T-cell (primary cell): ENCODE results near the gene NTPCR. TPM values are rescaled to one million over a fixed set of nuclear protein-coding genes. Genes with fewer than 3 reads are reported as not detected.

Source experiments
- ATAC-seq, 4 experiments: fragments of 200-7000 bp in 3 of 4; fragments of 150-1000 bp in 1 of 4; cut with Tn5 transposase; replicated peaks in 1 of 4; 1 replicate in 3 of 4; 2 replicates in 1 of 4; pipeline ENCODE4 v1.10.0; 2021; ENCODE audit warnings: moderate library complexity in 3 of 4, mild to moderate bottlenecking in 2 of 4, moderate number of reproducible peaks in 1 of 4
- CTCF ChIA-PET, 2 donors: fragments of 300-600 bp; sonication (Branson Sonifier 250); formaldehyde crosslinking; loops; one replicate each; lab custom pipeline; 2022; ENCODE audit warnings: antibody characterized with exemption in 2 of 2; lab: Charles Lee
- POLR2A ChIA-PET, 2 donors: fragments of 300-600 bp; sonication (Branson Sonifier 250); formaldehyde crosslinking; loops; one replicate each; lab custom pipeline; 2022; ENCODE audit warnings: antibody characterized with exemption in 2 of 2; lab: Charles Lee
- DNase-seq, 35 experiments: peaks; one replicate each; pipeline versions ENCODE4 v3.0.0 to v3.0.0-alpha.2; 2013 to 2023
- H3K27ac ChIP-seq: one replicate; pipeline ENCODE4 v1.5.1; 2013; ENCODE audit warnings: low read length
- H3K27me3 ChIP-seq, 2 experiments: replicated peaks in 1 of 2; 1 replicate in 1 of 2; 2 replicates in 1 of 2; pipeline versions ENCODE4 v1.6.1 to v1.7.0; 2013; ENCODE audit warnings: low read length in 1 of 2, mixed read lengths in 1 of 2; ENCODE audit not compliant: control insufficient read depth in 2 of 2, insufficient read depth in 2 of 2; ENCODE audit errors: extremely low read depth in 1 of 2
- H3K36me3 ChIP-seq, 2 donors: 1 replicate in 1 of 2; 2 replicates in 1 of 2; pipeline versions ENCODE4 v1.6.1 to v1.7.0; 2013; ENCODE audit warnings: low read length in 1 of 2; ENCODE audit not compliant: control insufficient read depth in 2 of 2, insufficient read depth in 1 of 2; ENCODE audit errors: extremely low read depth in 1 of 2
- H3K4me1 ChIP-seq, 2 experiments: 1 replicate in 1 of 2; 2 replicates in 1 of 2; pipeline versions ENCODE4 v1.6.1 to v1.7.0; 2013; ENCODE audit warnings: low read length in 2 of 2, mixed read lengths in 1 of 2; ENCODE audit not compliant: insufficient read depth in 2 of 2, control insufficient read depth in 1 of 2; ENCODE audit errors: extremely low read depth in 1 of 2
- H3K4me3 ChIP-seq, 2 donors: 1 replicate in 1 of 2; 2 replicates in 1 of 2; pipeline versions ENCODE4 v1.5.1 to v1.7.0; 2013; ENCODE audit warnings: mild to moderate bottlenecking in 2 of 2, low read length in 1 of 2, moderate library complexity in 1 of 2; ENCODE audit not compliant: control insufficient read depth in 1 of 2; ENCODE audit errors: extremely low read depth in 1 of 2
- H3K9me3 ChIP-seq: 2 replicates; pipeline ENCODE4 v1.7.0; 2013
- H3K27ac Mint-ChIP-seq, 2 donors: one replicate each; pipeline ENCODE4 v1.8.0; 2020 to 2021; ENCODE audit warnings: mild to moderate bottlenecking in 2 of 2, mixed read lengths in 2 of 2
- H3K27me3 Mint-ChIP-seq, 2 donors: one replicate each; pipeline ENCODE4 v1.8.0; 2021 to 2022; ENCODE audit warnings: mixed read lengths in 2 of 2
- H3K36me3 Mint-ChIP-seq: one replicate; pipeline ENCODE4 v1.8.0; 2021; ENCODE audit warnings: mixed read lengths
- H3K4me1 Mint-ChIP-seq, 3 donors: one replicate each; pipeline ENCODE4 v1.8.0; 2020 to 2022; ENCODE audit warnings: mixed read lengths in 3 of 3, mild to moderate bottlenecking in 1 of 3
- H3K4me3 Mint-ChIP-seq, 3 donors: one replicate each; pipeline ENCODE4 v1.8.0; 2020 to 2022; ENCODE audit warnings: mild to moderate bottlenecking in 3 of 3, mixed read lengths in 3 of 3, moderate library complexity in 3 of 3
- H3K9me3 Mint-ChIP-seq, 3 donors: one replicate each; pipeline ENCODE4 v1.8.0; 2020 to 2022; ENCODE audit warnings: mixed read lengths in 3 of 3
- WGBS: methylation state at CpG from one replicate; pipeline ENCODE4 v1.1.5; 2013; ENCODE audit warnings: missing lambda C conversion rate; ENCODE audit not compliant: insufficient coverage; 5-methylcytosine and 5-hydroxymethylcytosine counted together
- total RNA-seq, 35 experiments: library from RNA in 6 of 35; stranded (reverse) in 6 of 35; fragments of 120-200 nt in 1 of 35; gene quantifications; one replicate each; pipeline versions ENCODE4 v1.2.1 to v1.2.4 and lab custom pipeline; 2013 to 2026

Gene NTPCR
- total RNA-seq, 5 donors from 2014 or later (not counting 1 experiment from before 2014, with no cell fraction given): 13.6 to 24.5 (median 17.3) TPM

DNA sequence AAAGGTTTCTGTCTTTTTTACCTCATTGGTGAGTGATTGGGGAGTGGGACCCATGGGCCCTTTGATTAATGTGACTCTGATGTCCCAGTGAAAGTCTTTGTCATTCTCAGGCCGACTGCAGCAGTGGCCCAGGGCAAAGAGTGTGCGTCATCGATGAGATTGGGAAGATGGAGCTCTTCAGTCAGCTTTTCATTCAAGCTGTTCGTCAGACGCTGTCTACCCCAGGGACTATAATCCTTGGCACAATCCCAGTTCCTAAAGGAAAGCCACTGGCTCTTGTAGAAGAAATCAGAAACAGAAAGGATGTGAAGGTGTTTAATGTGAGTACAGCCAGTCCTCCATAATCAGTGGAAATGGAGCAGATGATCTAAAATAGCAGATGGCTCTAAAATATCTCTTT is 19.4 kb downstream of the NTPCR start:
- Mint-ChIP-seq H3K27ac (no peak overlapping the region), H3K27me3 (no peaks in the 10 kb centered on the region), H3K4me1 (peaks cover 11 to 20% (median 11%) of the 10 kb centered on the region in 3 donors), H3K9me3 (peaks cover 17 to 21% (median 17%) of the 10 kb centered on the region in 3 donors), H3K4me3 (no peak overlapping the region), H3K36me3 (peaks cover 74% of the 10 kb centered on the region)
- no peak for DNase-seq
- H3K4me1 ChIP-seq: peaks cover 6 to 7% of the 10 kb centered on the region in 2 experiments
- no peaks in the 10 kb centered on the region for H3K9me3 ChIP-seq
- ChIA-PET CTCF (no interaction called here), POLR2A (no interaction called here)
- H3K27me3 ChIP-seq: no peaks in the 10 kb centered on the region
- peaks cover 5 to 74% of the 10 kb centered on the region in 2 donors for H3K36me3 ChIP-seq
- H3K27ac ChIP-seq: no peak overlapping the region
- H3K4me3 ChIP-seq: no peak overlapping the region
- no peak for ATAC-seq
- WGBS: 100% methylated on average over 3 of the region's 5 CpGs

DNA sequence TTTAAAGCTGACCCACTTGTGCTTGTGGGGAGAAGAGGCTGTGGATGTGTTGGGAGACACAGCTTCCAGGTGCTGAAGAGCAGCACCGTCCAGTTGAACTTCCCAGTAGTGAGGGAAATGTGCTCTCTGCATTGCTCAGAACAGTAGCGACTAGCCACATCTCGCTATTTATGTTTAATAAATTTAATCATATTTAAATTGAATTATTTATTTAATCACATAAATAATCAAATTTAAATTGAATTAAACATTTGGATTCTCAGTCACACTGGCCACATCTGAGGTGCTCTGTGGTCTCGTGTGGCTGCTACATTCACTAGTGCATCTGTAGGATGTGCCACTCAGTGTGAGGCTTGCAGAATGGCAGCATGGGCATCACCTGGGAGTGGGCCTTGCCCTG is 20.1 kb downstream of the NTPCR start:
- peaks cover 5 to 78% of the 10 kb centered on the region in 2 donors for H3K36me3 ChIP-seq
- H3K4me3 Mint-ChIP-seq: no peak overlapping the region
- no peaks in the 10 kb centered on the region for H3K27me3 Mint-ChIP-seq
- H3K4me1 ChIP-seq: peaks cover under 1 to 4% of the 10 kb centered on the region in 2 experiments
- DNase-seq (no peak), ATAC-seq (no peak)
- 100% methylated on average over 1 of the region's 4 CpGs for WGBS
- ChIA-PET CTCF (no interaction called here), POLR2A (no interaction called here)
- peaks cover 74% of the 10 kb centered on the region for H3K36me3 Mint-ChIP-seq
- H3K9me3 Mint-ChIP-seq: peaks cover 17 to 21% (median 17%) of the 10 kb centered on the region in 3 donors
- peaks cover 4 to 13% (median 4%) of the 10 kb centered on the region in 3 donors for H3K4me1 Mint-ChIP-seq
- no peaks in the 10 kb centered on the region for H3K9me3 ChIP-seq
- H3K27ac Mint-ChIP-seq: no peak overlapping the region
- H3K27ac ChIP-seq: no peak overlapping the region
- H3K27me3 ChIP-seq: no peaks in the 10 kb centered on the region
- no peak overlapping the region for H3K4me3 ChIP-seq

DNA sequence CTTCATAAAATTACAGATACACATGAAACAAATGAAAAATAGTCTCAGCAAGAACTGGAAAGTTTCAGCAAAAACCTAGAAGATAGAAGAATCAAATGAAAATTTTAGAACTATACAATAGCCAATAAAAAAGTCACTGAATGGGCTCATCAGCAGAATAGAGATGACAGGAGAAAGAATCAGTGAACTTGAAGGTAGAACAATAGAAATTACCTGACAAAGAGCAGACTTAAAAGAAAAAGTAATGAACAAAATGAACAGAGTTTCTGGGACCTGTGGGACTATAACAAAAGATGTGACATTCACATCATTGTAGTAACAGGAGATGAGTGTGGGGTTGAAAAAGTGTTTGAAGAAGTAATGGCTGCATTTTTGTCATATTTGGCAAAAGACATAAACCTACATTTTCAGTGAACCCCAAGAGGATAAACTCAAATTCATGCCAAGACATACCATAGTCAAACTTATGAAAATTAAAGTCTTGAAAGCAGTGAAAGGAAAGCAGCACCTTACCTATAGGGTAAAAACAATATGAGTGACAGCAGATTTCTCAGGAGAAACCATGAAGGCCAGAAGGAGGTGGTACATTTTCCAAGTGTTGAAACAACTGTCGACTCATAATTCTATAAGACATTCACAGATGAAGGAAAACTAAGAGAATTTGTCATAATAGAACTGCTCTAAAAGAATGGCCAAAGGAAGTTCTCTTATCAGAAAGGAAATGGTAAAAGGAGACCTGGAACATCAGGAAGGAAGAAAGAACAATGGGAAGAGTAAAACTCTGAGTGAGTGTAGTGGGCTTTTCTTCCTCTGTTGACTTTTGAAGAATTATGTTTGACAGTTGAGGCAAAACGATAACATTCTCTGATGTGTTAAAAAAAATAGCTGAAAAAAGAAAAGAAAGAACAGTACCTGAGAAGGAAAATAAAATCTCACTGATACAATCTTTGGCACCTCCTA is 23.5 kb downstream of the NTPCR start:
- WGBS: no CpG with 5 or more reads among the region's 2 CpGs
- Mint-ChIP-seq H3K27me3 (no peaks in the 10 kb centered on the region), H3K9me3 (peaks cover 17 to 21% (median 17%) of the 10 kb centered on the region in 3 donors), H3K36me3 (peaks cover 74% of the 10 kb centered on the region), H3K4me3 (no peak overlapping the region), H3K4me1 (peaks cover 13 to 22% (median 19%) of the 10 kb centered on the region in 3 donors), H3K27ac (no peak overlapping the region)
- CTCF ChIA-PET: interaction anchor here in 1 of 2 donors (0.6 kb wide), 1 partner anchor 1751 kb away, joined by 3 read pairs; no protein-coding TSS in a partner anchor
- no peak overlapping the region for H3K4me3 ChIP-seq
- H3K27me3 ChIP-seq: no peaks in the 10 kb centered on the region
- no peak for DNase-seq
- no peak overlapping the region for H3K27ac ChIP-seq
- H3K4me1 ChIP-seq: peaks cover 0 to 11% of the 10 kb centered on the region in 2 experiments
- no peaks in the 10 kb centered on the region for H3K9me3 ChIP-seq
- H3K36me3 ChIP-seq: peaks cover 5 to 65% of the 10 kb centered on the region in 2 donors
- POLR2A ChIA-PET: no interaction called here
- ATAC-seq: no peak

DNA sequence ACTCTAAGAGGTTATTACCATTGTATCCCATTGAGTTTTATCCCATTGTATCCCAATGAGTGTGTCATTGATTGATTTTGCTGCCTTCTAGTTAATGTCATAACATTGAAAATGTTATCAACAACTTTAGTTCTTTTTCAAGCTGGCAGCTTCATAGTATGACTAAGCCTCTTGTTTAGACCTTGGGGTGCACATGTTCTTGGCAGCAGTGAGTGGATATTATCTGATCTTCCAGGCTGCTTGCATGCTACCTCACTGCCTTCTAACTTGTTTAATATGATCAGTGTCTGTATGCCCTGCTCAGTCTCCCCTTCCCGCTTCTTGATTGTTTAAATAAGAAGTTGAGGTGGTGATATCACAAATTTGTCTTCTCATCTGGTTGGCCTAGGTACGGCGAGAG is 24.6 kb downstream of the NTPCR start:
- peaks cover 13 to 23% (median 18%) of the 10 kb centered on the region in 3 donors for H3K4me1 Mint-ChIP-seq
- H3K4me3 ChIP-seq: no peak overlapping the region
- ChIA-PET CTCF (no interaction called here), POLR2A (no interaction called here)
- DNase-seq: no peak
- H3K4me1 ChIP-seq: peaks cover 0 to 11% of the 10 kb centered on the region in 2 experiments
- H3K27ac Mint-ChIP-seq: no peak overlapping the region
- H3K27me3 ChIP-seq: no peaks in the 10 kb centered on the region
- no peak overlapping the region for H3K4me3 Mint-ChIP-seq
- no peaks in the 10 kb centered on the region for H3K27me3 Mint-ChIP-seq
- no peak overlapping the region for H3K27ac ChIP-seq
- H3K9me3 ChIP-seq: no peaks in the 10 kb centered on the region
- peaks cover 0 to 55% of the 10 kb centered on the region in 2 donors for H3K36me3 ChIP-seq
- H3K9me3 Mint-ChIP-seq: peaks cover 17 to 21% (median 17%) of the 10 kb centered on the region in 3 donors
- 100% methylated on average over 2 of the region's 3 CpGs for WGBS
- no peak for ATAC-seq
- H3K36me3 Mint-ChIP-seq: peaks cover 64% of the 10 kb centered on the region

DNA sequence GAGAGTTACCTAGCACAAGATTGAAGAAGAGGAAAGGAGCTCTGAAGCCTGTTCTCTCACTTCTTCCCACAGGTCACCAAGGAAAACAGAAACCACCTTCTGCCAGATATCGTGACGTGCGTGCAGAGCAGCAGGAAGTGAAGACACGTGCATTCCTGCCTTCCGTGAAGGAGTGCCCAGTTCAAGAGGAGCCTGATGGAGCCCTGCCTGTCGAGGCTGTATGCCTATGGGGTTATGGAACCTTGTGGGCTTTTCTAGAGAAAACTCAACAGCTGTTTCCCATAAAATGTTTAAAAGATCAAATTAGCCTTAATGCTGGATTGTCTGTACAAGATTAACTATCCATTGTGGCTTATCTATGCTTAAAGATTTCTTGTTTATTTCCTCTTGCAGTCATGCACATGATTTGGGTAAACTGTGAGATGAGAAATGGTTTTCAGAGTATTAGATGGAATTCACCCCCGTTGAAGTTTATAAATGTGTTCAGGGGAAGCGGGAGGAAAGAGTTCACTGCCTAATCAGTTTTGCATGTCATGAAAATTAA is 27.8 kb downstream of the NTPCR start:
- H3K9me3 ChIP-seq: no peaks in the 10 kb centered on the region
- peaks cover 0 to 24% of the 10 kb centered on the region in 2 donors for H3K36me3 ChIP-seq
- Mint-ChIP-seq H3K4me3 (peak overlapping the region in 1 of 3 donors; percentile 50), H3K4me1 (peaks cover 13 to 23% (median 18%) of the 10 kb centered on the region in 3 donors), H3K36me3 (peaks cover 37% of the 10 kb centered on the region), H3K9me3 (peaks cover 11 to 12% (median 11%) of the 10 kb centered on the region in 3 donors), H3K27ac (peak overlapping the region; percentile 68 to 76), H3K27me3 (no peaks in the 10 kb centered on the region)
- CTCF ChIA-PET: no interaction called here
- H3K27ac ChIP-seq: no peak overlapping the region
- ATAC-seq (peak; percentile 36 to 87 (median 50)), DNase-seq (peak in 12 of 35 experiments; percentile 3 to 51 (median 15))
- POLR2A ChIA-PET: no interaction called here
- WGBS: 35% methylated on average over 4 of the region's 8 CpGs
- H3K27me3 ChIP-seq: no peaks in the 10 kb centered on the region
- peaks cover 0 to 11% of the 10 kb centered on the region in 2 experiments for H3K4me1 ChIP-seq
- no peak overlapping the region for H3K4me3 ChIP-seq

DNA sequence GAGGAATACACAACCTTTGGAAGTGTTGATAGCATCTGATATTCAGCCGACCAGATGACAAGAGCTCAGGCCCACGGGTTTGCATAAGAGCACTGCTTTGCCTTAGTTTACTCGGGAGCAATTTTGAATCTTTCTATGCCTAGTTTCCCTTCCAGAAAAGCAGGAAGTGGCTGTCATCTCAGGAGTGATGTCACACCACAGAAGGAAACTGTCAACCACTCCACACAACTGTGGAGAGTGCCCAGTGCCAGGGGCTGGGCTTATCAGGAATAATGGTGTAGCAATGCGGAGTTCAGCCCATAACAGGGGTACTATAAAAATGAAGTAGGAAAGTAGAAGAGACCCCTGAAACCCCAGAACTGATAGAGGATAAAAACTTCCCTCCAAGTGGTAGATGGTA is 28.4 kb downstream of the NTPCR start:
- no peak for ATAC-seq
- Mint-ChIP-seq H3K4me3 (no peak overlapping the region), H3K27me3 (no peaks in the 10 kb centered on the region), H3K9me3 (peaks cover 4 to 5% (median 5%) of the 10 kb centered on the region in 3 donors), H3K4me1 (peaks cover 13 to 23% (median 18%) of the 10 kb centered on the region in 3 donors), H3K36me3 (peaks cover 33% of the 10 kb centered on the region), H3K27ac (peak overlapping the region in 1 of 2 donors; percentile 32)
- H3K4me3 ChIP-seq: no peak overlapping the region
- ChIA-PET CTCF (no interaction called here), POLR2A (no interaction called here)
- WGBS: 61% methylated on average over 4 of the region's 4 CpGs
- no peak overlapping the region for H3K27ac ChIP-seq
- H3K4me1 ChIP-seq: peaks cover 0 to 11% of the 10 kb centered on the region in 2 experiments
- DNase-seq: no peak
- no peaks in the 10 kb centered on the region for H3K27me3 ChIP-seq
- H3K9me3 ChIP-seq: no peaks in the 10 kb centered on the region
- H3K36me3 ChIP-seq: peaks cover 0 to 18% of the 10 kb centered on the region in 2 donors
